ENCODE data around the gene THSD4. TPM values are rescaled to one million over a fixed set of nuclear protein-coding genes. Genes with fewer than 3 reads are reported as not detected.

THSD4 gene
- total RNA-seq, 4 donors from 2014 or later, result 2.7 to 49.2 (median 15.8) TPM

DNA sequence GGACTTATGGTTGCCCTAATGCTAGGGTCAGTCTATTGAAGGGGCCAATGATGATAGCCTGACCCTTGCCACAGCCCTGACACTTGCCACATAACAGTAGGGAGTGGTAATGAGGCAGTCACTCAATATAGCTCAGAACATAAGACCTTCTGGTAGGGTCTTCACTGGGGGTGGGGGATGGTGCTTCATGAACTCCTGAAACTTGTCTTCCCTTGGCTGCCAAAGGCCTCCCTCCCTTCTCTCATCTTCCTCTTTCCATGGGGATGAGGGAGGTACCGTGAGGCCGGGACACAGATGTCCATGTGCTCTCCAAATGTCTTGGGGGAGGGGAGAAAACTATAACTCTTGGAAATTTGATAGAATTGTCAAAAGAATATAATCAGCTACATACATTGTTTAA lies 21.1 kb upstream of the THSD4 start:
- ATAC-seq (ENCODE audit: low FRiP score), result no peak

DNA sequence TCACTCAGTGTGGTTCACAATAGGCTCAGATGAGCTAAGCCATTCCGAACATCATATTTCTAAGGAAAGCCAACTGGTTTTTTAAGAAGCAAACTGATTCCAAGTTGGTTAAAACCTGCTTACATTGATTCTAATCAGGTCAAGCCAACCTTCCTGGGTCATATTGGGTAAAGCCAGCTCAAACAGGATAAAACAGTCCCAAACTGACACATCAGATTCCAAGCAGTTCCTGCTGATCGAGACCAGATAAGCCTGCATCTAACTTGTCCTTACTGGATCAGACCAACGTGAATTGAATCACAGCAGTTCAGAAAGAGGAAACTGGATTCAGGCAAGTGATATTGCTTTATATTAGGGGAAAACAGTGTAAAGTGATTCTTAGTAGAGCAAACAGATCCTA lies 18.6 kb upstream of the THSD4 start:
- TF ChIP-seq, protein P1, sequence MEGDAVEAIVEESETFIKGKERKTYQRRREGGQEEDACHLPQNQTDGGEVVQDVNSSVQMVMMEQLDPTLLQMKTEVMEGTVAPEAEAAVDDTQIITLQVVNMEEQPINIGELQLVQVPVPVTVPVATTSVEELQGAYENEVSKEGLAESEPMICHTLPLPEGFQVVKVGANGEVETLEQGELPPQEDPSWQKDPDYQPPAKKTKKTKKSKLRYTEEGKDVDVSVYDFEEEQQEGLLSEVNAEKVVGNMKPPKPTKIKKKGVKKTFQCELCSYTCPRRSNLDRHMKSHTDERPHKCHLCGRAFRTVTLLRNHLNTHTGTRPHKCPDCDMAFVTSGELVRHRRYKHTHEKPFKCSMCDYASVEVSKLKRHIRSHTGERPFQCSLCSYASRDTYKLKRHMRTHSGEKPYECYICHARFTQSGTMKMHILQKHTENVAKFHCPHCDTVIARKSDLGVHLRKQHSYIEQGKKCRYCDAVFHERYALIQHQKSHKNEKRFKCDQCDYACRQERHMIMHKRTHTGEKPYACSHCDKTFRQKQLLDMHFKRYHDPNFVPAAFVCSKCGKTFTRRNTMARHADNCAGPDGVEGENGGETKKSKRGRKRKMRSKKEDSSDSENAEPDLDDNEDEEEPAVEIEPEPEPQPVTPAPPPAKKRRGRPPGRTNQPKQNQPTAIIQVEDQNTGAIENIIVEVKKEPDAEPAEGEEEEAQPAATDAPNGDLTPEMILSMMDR (IDR thresholded peaks at IDR 0.05), result no peak
- ATAC-seq (ENCODE audit: low FRiP score) (no peak), DNase-seq (ENCODE audit: low spot score) (no peak)

More for the DNA sequence above, 21.1 kb upstream of the THSD4 start:
- TF ChIP-seq, protein P1 (IDR thresholded peaks at IDR 0.05), result no peak
- DNase-seq (ENCODE audit: low spot score), result no peak

DNA sequence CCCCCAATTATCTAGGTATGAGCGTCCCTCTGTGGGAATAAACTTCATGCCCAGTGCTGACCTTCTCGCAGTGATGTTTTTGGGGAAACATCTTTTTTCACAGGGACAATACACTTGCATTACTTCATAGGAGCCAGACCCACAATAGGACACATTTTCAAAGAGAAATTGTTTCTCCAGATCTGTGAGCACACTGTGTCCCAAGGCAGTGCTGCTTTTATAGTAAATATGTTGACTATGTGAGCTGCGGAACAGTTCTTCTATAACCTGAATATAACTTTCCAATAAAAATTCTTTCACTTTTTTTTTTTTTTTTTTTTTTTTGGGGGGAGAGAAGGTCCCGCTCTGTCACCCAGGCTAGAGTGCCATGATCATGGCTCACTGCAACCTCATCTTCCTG lies 17.4 kb upstream of the THSD4 start:
- DNase-seq (ENCODE audit: low spot score), result no peak
- TF ChIP-seq, protein P1 (IDR thresholded peaks at IDR 0.05), result no peak
- ATAC-seq (ENCODE audit: low FRiP score), result no peak

DNA sequence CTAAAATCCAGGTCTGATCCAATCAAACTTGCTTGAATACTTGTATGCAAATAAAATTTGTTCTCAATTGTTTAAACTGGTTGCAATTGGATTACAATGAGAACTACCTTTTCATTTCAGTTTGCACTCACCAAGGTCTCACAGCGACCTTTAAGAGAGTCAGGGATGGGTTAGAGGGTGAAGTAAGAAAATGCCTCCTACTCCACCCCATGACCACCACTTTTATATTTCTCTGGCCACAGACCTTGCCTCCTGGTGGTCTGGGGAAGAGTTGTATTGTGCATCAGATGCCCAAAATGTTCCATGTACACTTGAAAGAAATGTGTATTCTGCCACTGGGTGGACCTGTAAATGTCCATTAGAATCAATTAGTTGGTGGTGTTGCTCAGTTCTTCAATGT lies 16.4 kb upstream of the THSD4 start:
- TF ChIP-seq, protein P1 (IDR thresholded peaks at IDR 0.05), result no peak
- ATAC-seq (ENCODE audit: low FRiP score), result no peak
- DNase-seq (ENCODE audit: low spot score), result no peak

DNA sequence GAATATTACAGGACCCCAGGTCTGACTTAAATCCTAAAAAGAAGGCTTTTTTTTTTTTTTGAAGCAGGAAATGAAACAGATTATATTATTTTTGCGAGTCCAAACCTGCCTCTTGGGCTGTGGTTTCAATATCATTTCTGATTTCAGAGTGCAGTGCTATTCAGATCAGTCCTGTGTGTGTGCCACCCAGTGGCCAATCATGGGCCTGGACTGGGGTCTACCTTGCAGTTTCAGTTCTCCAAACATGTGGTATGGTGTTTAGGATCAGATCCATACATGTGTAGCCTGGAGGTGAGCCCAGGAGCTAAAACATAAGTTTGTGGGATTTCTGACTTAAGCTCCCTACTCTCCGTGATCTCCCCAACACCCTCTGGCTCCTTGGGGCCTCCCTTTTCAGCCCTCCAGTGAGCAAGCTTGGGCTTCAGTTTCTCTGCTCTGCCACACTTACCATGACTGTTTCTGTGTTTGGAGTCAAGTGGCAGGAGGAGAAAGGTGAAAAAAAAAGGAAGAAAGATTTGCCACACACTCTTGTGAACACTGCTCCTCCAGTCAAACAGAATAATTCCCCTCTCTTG lies 12.1 kb upstream of the THSD4 start:
- ATAC-seq (ENCODE audit: low FRiP score) (no peak), DNase-seq (ENCODE audit: low spot score) (no peak)
- TF ChIP-seq, protein P1 (IDR thresholded peaks at IDR 0.05), result no peak

DNA sequence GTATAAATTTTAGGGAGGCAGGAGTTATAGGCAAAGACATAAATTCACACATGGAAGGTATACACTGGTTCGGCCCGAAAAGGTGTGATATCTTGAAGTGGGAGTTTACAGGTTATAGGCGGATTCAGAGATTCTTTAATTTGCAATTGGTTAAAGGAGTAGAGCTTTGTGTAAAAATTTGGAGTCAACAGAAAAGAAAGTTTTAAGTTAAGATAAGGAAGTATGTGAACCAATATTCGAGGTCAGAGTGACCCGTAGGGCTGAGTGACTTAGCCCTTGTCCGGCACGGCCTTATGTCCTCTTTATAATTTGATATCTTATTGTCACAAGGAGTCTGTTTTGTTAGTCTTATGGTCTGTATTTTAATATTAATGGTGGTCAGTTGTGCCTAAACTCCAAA lies 10.6 kb upstream of the THSD4 start:
- ATAC-seq (ENCODE audit: low FRiP score), result no peak
- TF ChIP-seq, protein P1 (IDR thresholded peaks at IDR 0.05), result no peak
- DNase-seq (ENCODE audit: low spot score), result no peak

DNA sequence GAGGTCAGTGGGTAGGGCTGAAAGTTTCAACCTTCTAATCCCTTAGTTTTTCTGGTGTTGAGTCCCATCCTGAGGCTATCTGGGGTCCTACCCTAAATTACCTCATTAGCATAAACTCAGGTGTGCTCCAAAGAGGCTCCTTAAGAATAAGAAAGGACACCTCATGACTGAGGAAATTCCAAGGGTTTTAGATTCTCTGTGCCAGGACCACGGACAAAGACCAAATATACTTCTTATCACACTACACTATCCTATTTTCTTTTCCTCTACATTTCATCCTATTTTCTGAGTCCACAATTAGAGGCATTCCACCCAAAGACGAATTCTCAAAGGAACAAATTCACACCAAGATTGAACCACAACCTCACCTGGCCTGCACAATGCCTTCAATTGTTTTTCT lies 9.8 kb upstream of the THSD4 start:
- ATAC-seq (ENCODE audit: low FRiP score) (no peak), DNase-seq (ENCODE audit: low spot score) (no peak)
- TF ChIP-seq, protein P1 (IDR thresholded peaks at IDR 0.05), result no peak
